Measurements from ENCODE around the gene GPR179.

GRCh38 chr17:38354466-38354865 lies 10.7 kb upstream of the GPR179 start:
- TF ChIP-seq CTCF (IDR thresholded peaks at IDR 0.05) (no peak), POLR2A (IDR thresholded peaks at IDR 0.05) (no peak)
